Measurements from ENCODE around the gene JARID2. TPM values are rescaled to one million over a fixed set of nuclear protein-coding genes. Genes with fewer than 3 reads are reported as not detected.
"Not testable (repeated sequence)": the region's sequence is repeated elsewhere in the genome, so short reads cannot be mapped to it uniquely, and the experiment has no call there.

The JARID2 gene
- total and polyA plus RNA-seq, 9 of the 15 experiments (the other 6 are each of a cell fraction or from before 2014, with no cell fraction given): 5.0 to 29.0 (median 15.6) TPM

DNA sequence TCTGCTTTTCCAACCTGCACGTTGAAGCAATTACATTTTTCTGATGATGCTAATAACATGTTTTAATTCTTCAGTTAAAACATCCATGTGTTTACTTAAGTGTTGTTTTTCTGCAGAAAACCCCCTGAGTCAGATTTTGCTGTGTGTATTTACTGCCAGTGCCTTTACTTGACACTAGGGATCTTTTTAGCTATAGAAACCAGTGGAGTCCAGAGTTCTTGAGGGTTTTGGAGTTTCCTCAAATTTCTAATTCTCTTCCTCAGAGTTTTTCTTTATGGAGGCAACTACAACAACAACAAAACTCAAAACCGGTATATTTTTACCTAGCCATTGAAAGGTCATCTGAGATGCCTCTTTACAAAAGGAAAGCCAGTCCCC lies 168.4 kb downstream of the JARID2 start:
- FAIRE-seq (no peak), ATAC-seq (no peak), DNase-seq (ENCODE audit: extremely low read depth in 1 of 4, low spot score in 3 of 4) (no peak)
- intact Hi-C loops (cut with micrococcal nuclease): no loop called here
- H3K27ac ChIP-seq (ENCODE audit: extremely low read depth, low read depth, low read length): no peak overlapping the region
- H3K9ac ChIP-seq (ENCODE audit: insufficient read depth in 1 of 2, low read depth in 2 of 2, low read length in 2 of 2): no peak overlapping the region
- no peak overlapping the region for H3K4me2 ChIP-seq (ENCODE audit: insufficient read depth, low read length)
- H3K9me3 ChIP-seq (replicated peaks; ENCODE audit: control insufficient read depth, insufficient read depth, low read depth, low read length): peaks cover 6% of the 10 kb centered on the region; the same call in 1 of the 2 replicates
- ChIA-PET POLR2A (interaction anchor here (1.9 kb wide), 1 partner anchor 11 kb away, joined by 5 read pairs; no protein-coding TSS in a partner anchor), CTCF (ENCODE audit: low intra/inter-chr PET ratio) (no interaction called here)
- H3K36me3 ChIP-seq (ENCODE audit: control insufficient read depth, insufficient read depth, low read length): peaks cover 25% of the 10 kb centered on the region
- H3K4me3 ChIP-seq: no peak overlapping the region
- H3K9me1 ChIP-seq (ENCODE audit: control insufficient read depth, insufficient read depth, low read length): no peaks in the 10 kb centered on the region
- no peak overlapping the region for H2AFZ ChIP-seq (ENCODE audit: low read depth, low read length)
- WGBS (ENCODE audit: insufficient coverage, low coverage, missing lambda C conversion rate): 63% methylated on average over 2 of the region's 2 CpGs
- H3K27me3 ChIP-seq (ENCODE audit: control insufficient read depth in 2 of 2, insufficient read depth in 2 of 2, low read length in 2 of 2): no peaks in the 10 kb centered on the region
- TF ChIP-seq NFE2 (IDR thresholded peaks at IDR 0.05; ENCODE audit: low read depth): no peak
- TF ChIP-seq SAFB (IDR thresholded peaks at IDR 0.05; ENCODE audit: borderline replicate concordance, low read depth, low read length): no peak
- no peak for TF ChIP-seq HNRNPL (IDR thresholded peaks at IDR 0.05; ENCODE audit: low read depth, low read length)
- TF ChIP-seq, protein P1, sequence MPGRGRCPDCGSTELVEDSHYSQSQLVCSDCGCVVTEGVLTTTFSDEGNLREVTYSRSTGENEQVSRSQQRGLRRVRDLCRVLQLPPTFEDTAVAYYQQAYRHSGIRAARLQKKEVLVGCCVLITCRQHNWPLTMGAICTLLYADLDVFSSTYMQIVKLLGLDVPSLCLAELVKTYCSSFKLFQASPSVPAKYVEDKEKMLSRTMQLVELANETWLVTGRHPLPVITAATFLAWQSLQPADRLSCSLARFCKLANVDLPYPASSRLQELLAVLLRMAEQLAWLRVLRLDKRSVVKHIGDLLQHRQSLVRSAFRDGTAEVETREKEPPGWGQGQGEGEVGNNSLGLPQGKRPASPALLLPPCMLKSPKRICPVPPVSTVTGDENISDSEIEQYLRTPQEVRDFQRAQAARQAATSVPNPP (IDR thresholded peaks at IDR 0.05; ENCODE audit: borderline replicate concordance, insufficient read depth, insufficient read length): no peak
- no peak for TF ChIP-seq ZBTB11 (CRISPR knock-in tag; IDR thresholded peaks at IDR 0.05)
- TF ChIP-seq, protein P2, sequence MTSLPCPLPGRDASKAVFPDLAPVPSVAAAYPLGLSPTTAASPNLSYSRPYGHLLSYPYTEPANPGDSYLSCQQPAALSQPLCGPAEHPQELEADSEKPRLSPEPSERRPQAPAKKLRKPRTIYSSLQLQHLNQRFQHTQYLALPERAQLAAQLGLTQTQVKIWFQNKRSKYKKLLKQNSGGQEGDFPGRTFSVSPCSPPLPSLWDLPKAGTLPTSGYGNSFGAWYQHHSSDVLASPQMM (CRISPR knock-in tag; IDR thresholded peaks at IDR 0.05): no peak
- 0 out of 2 replicates have a peak, but pooled peaks cover 6% of the 10 kb centered on the region for H4K20me1 ChIP-seq (replicated peaks; ENCODE audit: control insufficient read depth, insufficient read depth, low read length)
- peaks cover under 1 to 33% of the 10 kb centered on the region in 2 experiments for H3K4me1 ChIP-seq (replicated peaks in 1 of 2; ENCODE audit: control insufficient read depth in 2 of 2, insufficient read depth in 2 of 2, low read length in 2 of 2)
- H3K79me2 ChIP-seq (ENCODE audit: control insufficient read depth, insufficient read depth, low read length): peaks cover 47% of the 10 kb centered on the region
- no TSS peak for BruUV-seq (replicated peaks)
- in situ Hi-C loops (cut with MboI): no loop called here

DNA sequence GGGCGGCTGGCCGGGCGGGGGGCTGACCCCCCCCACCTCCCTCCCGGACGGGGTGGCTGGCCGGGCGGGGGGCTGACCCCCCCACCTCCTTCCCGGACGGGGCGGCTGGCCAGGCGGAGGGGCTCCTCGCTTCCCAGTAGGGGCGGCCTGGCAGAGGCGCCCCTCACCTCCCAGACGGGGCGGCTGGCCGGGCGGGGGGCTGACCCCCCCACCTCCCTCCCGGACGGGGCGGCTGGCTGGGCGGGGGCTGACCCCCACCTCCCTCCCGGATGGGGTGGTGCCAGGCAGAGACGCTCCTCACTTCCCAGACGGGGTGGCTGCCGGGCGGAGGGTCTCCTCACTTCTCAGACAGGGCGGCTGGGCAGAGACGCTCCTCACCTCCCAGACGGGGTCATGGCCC lies 169.8 kb downstream of the JARID2 start:
- WGBS (ENCODE audit: insufficient coverage, low coverage, missing lambda C conversion rate): 100% methylated on average over 2 of the region's 30 CpGs
- in situ Hi-C loops (cut with MboI); intact Hi-C loops (cut with micrococcal nuclease); H2AFZ ChIP-seq (ENCODE audit: low read depth, low read length); H3K4me2 ChIP-seq (ENCODE audit: insufficient read depth, low read length); H3K9ac ChIP-seq (ENCODE audit: insufficient read depth in 1 of 2, low read depth in 2 of 2, low read length in 2 of 2); H3K27ac ChIP-seq (ENCODE audit: extremely low read depth, low read depth, low read length); H4K20me1 ChIP-seq (replicated peaks; ENCODE audit: control insufficient read depth, insufficient read depth, low read length); BruUV-seq (replicated peaks); FAIRE-seq; POLR2A ChIA-PET; ATAC-seq; H3K27me3 ChIP-seq (ENCODE audit: control insufficient read depth in 2 of 2, insufficient read depth in 2 of 2, low read length in 2 of 2); CTCF ChIA-PET (ENCODE audit: low intra/inter-chr PET ratio); DNase-seq (ENCODE audit: extremely low read depth in 1 of 4, low spot score in 3 of 4); H3K9me1 ChIP-seq (ENCODE audit: control insufficient read depth, insufficient read depth, low read length); H3K4me3 ChIP-seq: not testable (repeated sequence)
- Histone ChIP-seq H3K4me1 (replicated peaks in 1 of 2; ENCODE audit: control insufficient read depth in 2 of 2, insufficient read depth in 2 of 2, low read length in 2 of 2) (peaks cover 0 to 20% of the 10 kb centered on the region in 2 experiments; a peak in 3 of 5 replicates), H3K36me3 (ENCODE audit: control insufficient read depth, insufficient read depth, low read length) (peaks cover 21% of the 10 kb centered on the region), H3K79me2 (ENCODE audit: control insufficient read depth, insufficient read depth, low read length) (peaks cover 39% of the 10 kb centered on the region), H3K9me3 (replicated peaks; ENCODE audit: control insufficient read depth, insufficient read depth, low read depth, low read length) (peaks cover 12% of the 10 kb centered on the region)

Measured in K562 (cell line).